CD4-positive, CD25-positive, alpha-beta regulatory T cell (primary cell): ENCODE results near the gene WDR76. TPM values are rescaled to one million over a fixed set of nuclear protein-coding genes. Genes with fewer than 3 reads are reported as not detected.

ENCODE experiments used
- ATAC-seq, 2 donors: fragments of 150-1000 bp; cut with Tn5 transposase; one replicate each; pipeline ENCODE4 v1.10.0; 2021; ENCODE audit warnings: low read depth in 2 of 2, moderate number of reproducible peaks in 2 of 2, moderate library complexity in 1 of 2
- DNase-seq, 3 donors: peaks; one replicate each; pipeline versions ENCODE4 v3.0.0 to v3.0.0-alpha.2; 2012 to 2022; ENCODE audit warnings: mixed read lengths in 1 of 3
- H3K27ac ChIP-seq: one replicate; pipeline ENCODE4 v1.7.0; 2013; ENCODE audit warnings: mild to moderate bottlenecking, low read length; ENCODE audit not compliant: insufficient read depth, poor library complexity, severe bottlenecking
- H3K27me3 ChIP-seq: one replicate; pipeline ENCODE4 v1.7.0; 2013; ENCODE audit warnings: low read length; ENCODE audit not compliant: control insufficient read depth, insufficient read depth
- H3K36me3 ChIP-seq: one replicate; pipeline ENCODE4 v1.7.0; 2013; ENCODE audit warnings: mild to moderate bottlenecking, low read length, moderate library complexity; ENCODE audit not compliant: control insufficient read depth, insufficient read depth
- H3K4me1 ChIP-seq: 2 replicates; pipeline ENCODE4 v1.7.0; 2013; ENCODE audit warnings: mild to moderate bottlenecking, low read length; ENCODE audit not compliant: insufficient read depth, control insufficient read depth, poor library complexity, severe bottlenecking
- H3K4me3 ChIP-seq: one replicate; pipeline ENCODE4 v1.7.0; 2013; ENCODE audit warnings: low read depth, mild to moderate bottlenecking, low read length, moderate library complexity
- H3K9me3 ChIP-seq, 2 experiments: 1 replicate in 1 of 2; 2 replicates in 1 of 2; pipeline ENCODE4 v1.7.0; 2013; ENCODE audit warnings: low read length in 2 of 2, mild to moderate bottlenecking in 1 of 2, moderate library complexity in 1 of 2; ENCODE audit not compliant: control insufficient read depth in 2 of 2
- H3K27ac Mint-ChIP-seq, 3 donors: one replicate each; pipeline ENCODE4 v1.8.0; 2020 to 2022; ENCODE audit warnings: mild to moderate bottlenecking in 3 of 3, mixed read lengths in 3 of 3, moderate library complexity in 2 of 3
- H3K27me3 Mint-ChIP-seq: one replicate; pipeline ENCODE4 v1.8.0; 2022; ENCODE audit warnings: mild to moderate bottlenecking, mixed read lengths
- H3K36me3 Mint-ChIP-seq: one replicate; pipeline ENCODE4 v1.8.0; 2020; ENCODE audit warnings: mixed read lengths
- H3K4me1 Mint-ChIP-seq, 4 donors: one replicate each; pipeline ENCODE4 v1.8.0; 2020 to 2022; ENCODE audit warnings: mixed read lengths in 4 of 4, mild to moderate bottlenecking in 1 of 4
- H3K4me3 Mint-ChIP-seq, 4 donors: one replicate each; pipeline ENCODE4 v1.8.0; 2020 to 2022; ENCODE audit warnings: mild to moderate bottlenecking in 4 of 4, mixed read lengths in 4 of 4, moderate library complexity in 3 of 4
- H3K9me3 Mint-ChIP-seq, 7 donors: one replicate each; pipeline ENCODE4 v1.8.0; 2020 to 2022; ENCODE audit warnings: mixed read lengths in 7 of 7, mild to moderate bottlenecking in 3 of 7, moderate library complexity in 2 of 7
- polyA plus RNA-seq, 4 donors: library from polyadenylated mRNA; unstranded; fragments of 300-500 nt; fragmentation: Illumina TruSeq; gene quantifications; one replicate each; pipeline ENCODE4 v1.2.3, GENCODE V29; 2021
- total RNA-seq: library from RNA; stranded (reverse); gene quantifications from one replicate; pipeline ENCODE4 v1.2.3, GENCODE V29; 2022

The WDR76 gene
- total and polyA plus RNA-seq, 5 donors from 2014 or later: 12.1 to 14.1 (median 12.4) TPM

DNA sequence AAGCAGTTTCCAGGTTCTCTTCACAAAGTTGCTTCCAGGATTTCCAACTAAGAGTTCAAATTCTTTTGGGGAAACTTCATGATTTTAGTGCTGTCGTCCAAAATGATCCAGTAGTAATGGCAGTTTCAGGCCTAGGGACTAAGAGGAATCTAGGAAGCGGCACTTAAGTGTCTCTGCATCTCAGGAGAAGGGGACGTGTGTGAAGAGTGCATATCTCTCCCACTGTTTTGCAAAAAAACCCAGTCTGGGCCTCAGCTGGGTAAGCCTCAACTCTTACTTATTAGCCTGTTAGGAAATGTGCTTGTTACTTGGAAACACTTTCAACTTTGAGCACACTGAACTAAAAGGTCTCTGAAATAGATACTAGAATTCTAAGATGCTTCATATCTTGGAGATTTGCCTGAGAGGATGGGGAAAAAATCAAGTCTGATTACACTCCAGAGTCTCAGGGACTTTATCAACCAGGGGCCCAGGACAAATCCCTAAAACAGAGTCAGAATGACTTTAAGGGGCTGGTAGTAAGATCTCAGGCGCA is 81.8 kb downstream of the WDR76 start:
- no peak overlapping the region for H3K4me3 ChIP-seq
- H3K27ac ChIP-seq: no peak overlapping the region
- H3K27ac Mint-ChIP-seq: no peak overlapping the region
- H3K36me3 ChIP-seq: no peaks in the 10 kb centered on the region
- H3K36me3 Mint-ChIP-seq: no peaks in the 10 kb centered on the region
- H3K4me1 ChIP-seq: peaks cover 4% of the 10 kb centered on the region
- no peak overlapping the region for H3K4me3 Mint-ChIP-seq
- DNase-seq (no peak), ATAC-seq (no peak)
- no peaks in the 10 kb centered on the region for H3K27me3 ChIP-seq
- H3K27me3 Mint-ChIP-seq: no peaks in the 10 kb centered on the region
- no peaks in the 10 kb centered on the region for H3K9me3 Mint-ChIP-seq
- no peaks in the 10 kb centered on the region for H3K9me3 ChIP-seq
- peaks cover 0 to 6% (median 4%) of the 10 kb centered on the region in 4 donors for H3K4me1 Mint-ChIP-seq

DNA sequence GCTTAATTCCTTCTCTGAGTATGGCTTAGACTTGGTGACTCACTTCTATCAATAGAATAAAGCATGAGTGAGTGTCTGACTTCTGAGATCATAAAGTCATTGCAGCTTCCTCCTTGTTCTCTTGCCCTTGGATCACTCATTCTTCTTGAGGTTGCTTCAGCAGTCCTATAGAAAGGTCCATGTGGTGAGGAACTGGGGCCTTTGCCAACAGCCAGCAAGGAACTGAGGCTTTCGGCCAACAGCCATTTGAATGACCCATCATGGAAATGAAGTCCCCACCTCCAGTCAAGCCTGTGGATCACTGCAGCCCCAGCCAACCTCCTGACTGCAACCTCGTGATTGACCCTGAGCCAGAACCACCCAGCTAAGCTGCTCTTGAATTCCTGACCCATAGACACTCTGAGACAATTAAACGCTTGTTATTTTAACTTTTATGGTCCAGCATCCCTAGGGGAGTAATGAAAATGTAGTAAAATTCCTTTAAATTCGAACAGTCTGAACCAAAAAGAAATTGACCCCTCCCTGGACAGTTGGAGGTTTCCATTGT is 84.5 kb downstream of the WDR76 start:
- Histone ChIP-seq H3K27ac (no peak overlapping the region), H3K27me3 (no peaks in the 10 kb centered on the region), H3K36me3 (no peaks in the 10 kb centered on the region), H3K4me1 (no peaks in the 10 kb centered on the region), H3K4me3 (no peak overlapping the region), H3K9me3 (no peaks in the 10 kb centered on the region)
- H3K4me3 Mint-ChIP-seq: no peak overlapping the region
- peaks cover 5% of the 10 kb centered on the region for H3K27me3 Mint-ChIP-seq
- no peaks in the 10 kb centered on the region for H3K9me3 Mint-ChIP-seq
- H3K36me3 Mint-ChIP-seq: no peaks in the 10 kb centered on the region
- H3K4me1 Mint-ChIP-seq: no peaks in the 10 kb centered on the region
- DNase-seq (no peak), ATAC-seq (no peak)
- no peak overlapping the region for H3K27ac Mint-ChIP-seq

DNA sequence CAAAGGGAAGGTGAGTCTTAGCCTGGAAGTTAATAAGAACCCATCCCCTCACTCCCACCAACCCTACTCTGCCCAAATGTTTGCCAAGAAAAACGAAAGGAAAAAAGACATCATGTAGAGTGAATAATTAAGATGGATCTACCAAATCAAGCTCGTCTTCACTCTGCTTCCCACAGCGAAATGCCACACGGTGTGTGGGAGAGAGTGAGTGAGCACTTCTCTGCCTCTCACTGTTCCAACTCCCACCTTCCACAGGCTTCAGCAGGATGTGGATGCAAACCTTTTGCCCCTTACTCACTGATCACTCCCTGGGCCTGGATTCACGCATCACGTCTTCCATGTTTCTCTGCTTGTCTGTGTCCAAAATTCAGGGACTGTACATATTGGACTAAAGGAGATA is 85.4 kb downstream of the WDR76 start:
- no peak for ATAC-seq
- DNase-seq: no peak
- Mint-ChIP-seq H3K27me3 (peaks cover 5% of the 10 kb centered on the region), H3K36me3 (no peaks in the 10 kb centered on the region), H3K4me1 (no peaks in the 10 kb centered on the region), H3K4me3 (no peak overlapping the region), H3K9me3 (no peaks in the 10 kb centered on the region), H3K27ac (no peak overlapping the region)
- H3K36me3 ChIP-seq: no peaks in the 10 kb centered on the region
- H3K4me1 ChIP-seq: no peaks in the 10 kb centered on the region
- no peak overlapping the region for H3K27ac ChIP-seq
- no peaks in the 10 kb centered on the region for H3K27me3 ChIP-seq
- no peaks in the 10 kb centered on the region for H3K9me3 ChIP-seq
- no peak overlapping the region for H3K4me3 ChIP-seq

DNA sequence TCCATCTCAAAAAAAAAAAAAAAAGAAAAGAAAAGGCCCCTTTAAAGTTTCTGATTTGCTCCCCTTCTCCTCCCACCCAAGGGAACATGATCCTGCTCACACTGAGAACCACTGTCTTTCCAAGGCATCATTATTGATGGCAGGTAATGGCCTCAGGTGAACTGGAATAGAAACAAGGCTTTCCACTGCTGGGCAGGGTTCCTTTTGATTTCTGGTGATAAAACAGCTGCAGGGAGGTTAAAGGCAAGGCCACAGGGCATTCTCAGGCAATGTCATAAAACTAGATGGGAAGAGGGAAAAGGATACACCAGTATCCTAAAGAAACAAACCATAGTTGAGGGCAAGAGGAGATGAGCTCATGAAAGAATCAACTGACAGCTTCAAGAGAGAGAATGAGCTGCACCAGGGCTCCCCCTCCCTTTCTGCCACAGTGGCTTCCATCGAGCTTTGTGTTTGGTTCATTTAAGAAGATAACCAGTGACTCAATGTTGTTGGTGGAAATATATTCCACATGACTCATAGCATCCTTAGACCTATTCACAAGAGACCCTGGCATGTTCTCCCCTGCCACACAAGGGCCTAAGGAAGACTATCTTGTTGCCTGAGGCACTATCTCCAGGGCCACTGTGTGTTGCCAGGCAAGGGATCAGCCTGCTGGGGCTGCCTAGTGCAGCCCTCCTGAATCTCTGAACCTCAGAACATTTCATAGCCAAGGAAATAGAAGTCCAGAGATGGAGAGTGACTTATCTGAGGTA is 86.4 kb downstream of the WDR76 start:
- H3K4me3 ChIP-seq: no peak overlapping the region
- no peaks in the 10 kb centered on the region for H3K9me3 ChIP-seq
- Mint-ChIP-seq H3K27ac (no peak overlapping the region), H3K4me1 (no peaks in the 10 kb centered on the region), H3K27me3 (peaks cover 9% of the 10 kb centered on the region), H3K9me3 (no peaks in the 10 kb centered on the region), H3K4me3 (no peak overlapping the region), H3K36me3 (no peaks in the 10 kb centered on the region)
- DNase-seq (no peak), ATAC-seq (no peak)
- H3K4me1 ChIP-seq: no peaks in the 10 kb centered on the region
- H3K27ac ChIP-seq: no peak overlapping the region
- no peaks in the 10 kb centered on the region for H3K27me3 ChIP-seq
- no peaks in the 10 kb centered on the region for H3K36me3 ChIP-seq

DNA sequence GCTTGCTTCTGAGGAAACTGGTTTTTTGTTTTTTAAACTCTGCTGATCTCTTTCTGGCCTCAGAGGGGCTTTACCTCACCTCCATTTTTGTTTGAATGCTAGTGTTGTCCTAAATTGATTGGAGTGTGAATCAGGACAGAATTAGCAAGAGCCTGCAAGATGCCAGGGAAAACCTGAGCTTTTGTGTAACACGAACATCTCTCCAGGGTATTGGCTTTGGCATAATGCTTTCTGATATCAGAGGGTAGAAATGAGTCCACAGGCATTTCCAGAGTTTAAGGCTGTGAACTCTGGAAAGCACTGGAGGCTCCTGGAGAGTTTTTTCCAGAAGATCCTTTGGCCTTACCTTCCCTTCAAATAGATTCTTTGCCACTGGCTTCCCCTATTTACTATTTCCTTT is 87.1 kb downstream of the WDR76 start:
- ATAC-seq: no peak
- Mint-ChIP-seq H3K4me1 (no peaks in the 10 kb centered on the region), H3K9me3 (no peaks in the 10 kb centered on the region), H3K36me3 (no peaks in the 10 kb centered on the region), H3K27ac (no peak overlapping the region), H3K4me3 (no peak overlapping the region), H3K27me3 (peaks cover 9% of the 10 kb centered on the region)
- Histone ChIP-seq H3K36me3 (no peaks in the 10 kb centered on the region), H3K9me3 (no peaks in the 10 kb centered on the region), H3K27ac (no peak overlapping the region), H3K4me3 (no peak overlapping the region), H3K27me3 (peaks cover 3% of the 10 kb centered on the region), H3K4me1 (no peaks in the 10 kb centered on the region)
- DNase-seq: no peak

DNA sequence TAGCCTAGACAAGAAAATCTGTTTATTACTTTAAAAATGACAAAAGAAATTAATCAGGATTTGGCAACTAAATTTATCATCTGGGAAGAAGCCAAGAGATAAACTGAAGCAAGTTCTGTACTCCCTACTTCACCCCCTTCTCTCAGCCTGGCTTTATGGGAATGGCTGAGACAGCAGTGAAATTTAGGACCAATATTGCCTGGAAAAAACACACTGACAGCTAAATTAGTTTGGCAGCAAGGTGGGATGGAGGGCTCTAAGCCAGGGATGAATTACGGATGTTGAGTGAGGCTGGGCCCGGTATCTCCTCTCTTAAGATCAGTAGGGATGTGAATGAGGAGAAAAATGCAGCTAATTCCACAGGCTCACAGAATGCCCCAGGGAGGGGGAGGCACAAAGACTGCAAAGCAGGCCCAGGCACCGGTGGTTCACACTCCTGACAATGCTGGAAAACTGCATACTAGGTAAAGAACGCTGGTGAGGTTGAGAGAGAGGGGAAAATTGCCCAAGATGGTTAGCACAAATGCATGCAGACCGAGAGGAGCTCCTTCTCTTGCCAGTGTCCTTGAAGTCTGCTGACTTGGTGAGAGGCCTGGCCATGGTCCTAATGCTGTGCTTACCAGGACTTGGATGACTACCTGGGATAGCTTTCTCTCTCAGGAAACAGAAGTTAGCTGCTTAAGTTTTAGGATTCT is 89.0 kb downstream of the WDR76 start:
- Histone ChIP-seq H3K4me3 (no peak overlapping the region), H3K9me3 (no peaks in the 10 kb centered on the region), H3K36me3 (no peaks in the 10 kb centered on the region), H3K27me3 (peaks cover 5% of the 10 kb centered on the region), H3K4me1 (no peaks in the 10 kb centered on the region), H3K27ac (no peak overlapping the region)
- no peak overlapping the region for H3K4me3 Mint-ChIP-seq
- H3K36me3 Mint-ChIP-seq: no peaks in the 10 kb centered on the region
- ATAC-seq: no peak
- H3K27ac Mint-ChIP-seq: no peak overlapping the region
- H3K4me1 Mint-ChIP-seq: no peaks in the 10 kb centered on the region
- H3K27me3 Mint-ChIP-seq: peaks cover 9% of the 10 kb centered on the region
- H3K9me3 Mint-ChIP-seq: no peaks in the 10 kb centered on the region
- DNase-seq: no peak

DNA sequence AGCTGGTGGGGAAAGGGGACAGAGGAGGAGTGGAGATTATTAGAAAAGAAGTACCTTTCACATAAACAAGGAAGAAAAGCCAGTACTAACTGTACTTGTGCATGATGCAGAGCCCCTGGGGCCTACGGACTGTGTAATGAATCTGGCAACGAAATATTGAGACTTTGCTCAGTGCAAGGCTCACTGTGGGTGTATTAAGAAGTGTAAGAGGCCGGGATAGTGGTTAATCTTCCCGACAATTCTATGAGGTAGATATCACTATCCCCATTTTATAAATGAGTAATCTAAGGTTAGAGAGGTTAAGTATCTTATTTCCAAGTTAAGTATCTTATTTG is 89.5 kb downstream of the WDR76 start:
- peaks cover 5% of the 10 kb centered on the region for H3K27me3 ChIP-seq
- no peaks in the 10 kb centered on the region for H3K36me3 ChIP-seq
- no peak for DNase-seq
- H3K4me1 ChIP-seq: no peaks in the 10 kb centered on the region
- Mint-ChIP-seq H3K4me1 (no peaks in the 10 kb centered on the region), H3K27me3 (peaks cover 9% of the 10 kb centered on the region), H3K27ac (no peak overlapping the region), H3K4me3 (no peak overlapping the region), H3K36me3 (no peaks in the 10 kb centered on the region), H3K9me3 (no peaks in the 10 kb centered on the region)
- H3K9me3 ChIP-seq: no peaks in the 10 kb centered on the region
- ATAC-seq: no peak
- H3K4me3 ChIP-seq: no peak overlapping the region
- H3K27ac ChIP-seq: no peak overlapping the region
